ENCODE data around the gene EIF3J.
"Not testable (repeated sequence)": the region's sequence is repeated elsewhere in the genome, so short reads cannot be mapped to it uniquely, and the experiment has no call there.

Gene EIF3J

GRCh38 chr15:44542596-44542995 is 5.6 kb downstream of the EIF3J start:
- DNase-seq = no peak

- not testable (repeated sequence) for DNase-seq
Observed at GRCh38 chr15:44544745-44545144, 7.8 kb downstream of the EIF3J start.

GRCh38 chr15:44545913-44546802 is 9.2 kb downstream of the EIF3J start:
- no peak for DNase-seq

DNA sequence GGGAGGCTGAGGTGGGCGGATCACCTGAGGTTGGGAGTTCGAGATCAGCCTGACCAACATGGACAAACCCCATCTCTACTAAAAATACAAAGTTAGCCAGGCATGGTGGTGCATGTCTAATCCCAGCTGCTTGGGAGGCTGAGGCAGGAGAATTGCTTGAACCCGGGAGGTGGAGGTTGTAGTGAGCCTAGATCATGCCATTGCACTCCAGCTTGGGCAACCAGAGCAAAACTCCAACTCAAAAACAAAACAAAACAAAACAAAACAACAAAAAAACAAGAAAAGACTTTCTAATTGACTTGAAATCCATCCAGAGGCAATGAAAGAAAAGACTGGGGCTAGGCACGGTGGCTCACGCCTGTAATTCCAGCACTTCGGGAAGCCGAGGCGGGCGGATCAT is 12.2 kb downstream of the EIF3J start:
- not testable (repeated sequence) for DNase-seq

GRCh38 chr15:44550256-44550655 is 13.3 kb downstream of the EIF3J start:
- DNase-seq = peak in 1 of 2 experiments; percentile 11

- no peak for DNase-seq
Observed at GRCh38 chr15:44550734-44551133, 13.8 kb downstream of the EIF3J start.

DNA sequence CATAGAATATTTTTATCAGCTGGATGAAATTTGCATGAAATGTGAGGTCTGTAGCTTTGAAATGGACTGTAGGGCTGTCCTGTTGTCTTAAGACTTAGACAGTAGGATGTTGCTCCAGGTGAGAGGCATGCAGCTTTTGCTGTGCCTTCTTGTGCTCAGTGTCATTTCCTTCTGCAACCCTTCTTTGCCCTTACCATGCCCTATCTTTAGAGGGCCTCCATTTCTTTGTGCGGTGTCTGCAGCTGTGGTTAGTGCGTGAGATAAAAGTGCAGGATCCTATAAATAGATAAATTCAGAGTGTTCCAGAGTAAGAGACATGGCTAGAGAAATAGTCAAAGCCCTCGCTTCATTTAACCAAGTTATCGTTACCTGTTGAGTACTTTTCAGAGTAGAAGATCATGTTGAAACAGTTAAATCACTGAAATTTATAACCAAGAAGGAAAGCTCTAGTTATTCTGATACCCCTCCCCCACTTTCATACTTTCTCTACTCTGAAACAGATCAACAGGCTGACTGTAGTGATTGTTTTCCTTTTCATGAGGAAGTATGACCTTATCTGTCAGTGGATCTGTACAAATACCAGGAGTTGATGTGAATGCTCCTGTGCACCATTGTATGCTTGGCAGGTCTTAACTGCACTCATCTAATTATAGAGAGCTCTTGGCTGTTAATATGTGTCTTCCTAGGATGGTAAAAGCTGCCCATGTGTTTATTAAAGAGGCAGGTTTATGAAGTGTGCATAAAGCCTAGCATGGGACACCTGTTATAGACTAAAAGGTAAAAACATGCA is 18.2 kb downstream of the EIF3J start:
- DNase-seq = no peak

DNA sequence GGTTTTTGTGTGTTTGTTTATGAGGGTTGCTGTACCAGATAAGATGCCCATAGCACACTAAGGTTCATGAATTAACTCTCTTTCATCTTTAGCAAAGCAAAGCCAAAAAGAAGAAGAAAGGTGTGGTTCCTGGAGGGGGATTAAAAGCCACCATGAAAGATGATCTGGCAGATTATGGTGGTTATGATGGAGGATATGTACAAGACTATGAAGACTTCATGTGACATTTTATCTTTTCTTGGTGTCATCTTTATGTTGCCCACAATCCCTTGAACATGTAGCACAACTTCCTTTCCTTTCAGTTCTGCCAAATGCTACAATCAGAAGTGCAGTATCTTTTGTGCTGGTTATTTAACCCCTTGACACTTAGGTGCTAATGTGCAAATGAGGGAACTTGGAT is 24.0 kb downstream of the EIF3J start:
- not testable (repeated sequence) for DNase-seq

DNA sequence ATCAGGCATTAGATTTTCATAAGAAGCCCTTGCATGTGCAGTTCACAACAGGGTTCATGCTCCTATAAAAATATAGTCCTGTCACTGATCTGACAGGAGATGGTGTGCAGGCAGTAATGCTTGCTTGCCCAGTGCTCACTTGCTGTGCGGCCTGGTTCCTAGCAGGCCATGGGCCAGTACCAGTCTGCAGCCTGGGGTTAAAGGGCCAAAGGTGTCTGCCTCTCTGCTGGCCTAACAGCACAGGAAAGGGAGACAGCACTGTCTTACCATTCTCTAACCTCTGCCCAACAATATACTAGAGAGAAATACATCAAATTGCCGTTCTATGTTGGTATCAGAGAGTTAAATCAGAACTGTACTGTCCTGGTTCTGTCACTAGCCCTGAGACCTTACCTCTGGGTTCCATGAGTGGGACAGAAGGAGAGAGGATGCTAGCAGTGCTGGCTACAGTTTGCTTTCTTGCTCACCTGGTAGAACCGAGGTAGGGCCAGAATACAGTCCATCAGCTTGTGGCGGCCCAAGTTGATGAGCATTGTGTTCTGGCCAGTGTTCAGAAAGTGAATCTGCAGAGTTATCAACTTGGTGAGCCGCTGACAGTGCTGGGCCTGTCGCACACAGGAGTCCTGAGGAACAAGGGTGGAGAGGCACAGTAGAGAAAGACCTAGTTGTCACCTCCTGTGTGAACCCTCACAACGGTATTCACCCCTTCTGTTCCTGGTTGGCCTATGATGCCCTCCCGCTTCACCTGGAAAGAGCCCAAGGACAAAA is 28.6 kb downstream of the EIF3J start:
- DNase-seq = no peak

GRCh38 chr15:44566155-44566540 is 29.2 kb downstream of the EIF3J start:
- no peak for DNase-seq

DNA sequence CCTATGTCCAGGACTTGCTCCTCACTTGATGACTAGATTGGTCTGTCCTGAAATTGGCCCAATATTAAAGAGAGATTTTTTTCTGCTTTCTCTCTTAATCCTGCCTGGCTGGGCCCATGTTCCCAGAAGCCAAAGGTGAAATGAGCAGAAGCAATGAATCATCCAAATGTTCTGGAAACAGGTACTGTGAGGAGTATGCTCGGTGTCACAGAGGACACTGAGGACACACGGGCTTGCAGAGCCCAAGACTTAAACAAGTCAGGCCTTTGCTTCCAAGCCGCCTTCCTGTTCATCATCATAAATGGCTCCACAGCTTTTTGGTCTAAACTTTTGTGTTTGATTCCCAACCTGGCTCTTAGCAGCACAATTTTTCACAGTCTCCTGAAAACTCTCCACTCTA is 31.4 kb downstream of the EIF3J start:
- no peak for DNase-seq

GRCh38 chr15:44569316-44569715 is 32.4 kb downstream of the EIF3J start:
- DNase-seq = no peak

- no peak for DNase-seq
Observed at GRCh38 chr15:44570361-44570760, 33.4 kb downstream of the EIF3J start.

GRCh38 chr15:44573386-44573785 is 36.4 kb downstream of the EIF3J start:
- DNase-seq = no peak

- DNase-seq = no peak
Observed at GRCh38 chr15:44574734-44575133, 37.8 kb downstream of the EIF3J start.

DNA sequence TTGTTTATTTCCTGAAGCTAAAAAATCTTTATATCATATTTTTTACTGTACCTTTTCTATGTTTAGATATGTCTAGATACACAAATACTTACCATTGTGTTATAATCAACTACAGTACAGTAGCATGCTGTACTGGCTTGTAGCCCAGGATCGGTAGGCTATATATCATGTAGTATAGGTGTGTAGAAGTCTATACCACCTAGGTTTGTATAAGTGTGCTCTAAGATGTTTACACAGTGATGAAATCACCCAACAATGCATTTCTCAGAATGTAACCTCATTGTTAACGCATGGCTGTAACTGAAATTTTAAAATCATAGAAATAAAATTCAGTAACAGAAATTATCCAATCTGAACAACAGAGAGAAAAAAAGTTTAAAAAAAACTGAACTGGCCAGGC is 43.2 kb downstream of the EIF3J start:
- no peak for DNase-seq

GRCh38 chr15:44584162-44584749 is 47.3 kb downstream of the EIF3J start:
- peak; percentile 39 to 40 for DNase-seq

DNA sequence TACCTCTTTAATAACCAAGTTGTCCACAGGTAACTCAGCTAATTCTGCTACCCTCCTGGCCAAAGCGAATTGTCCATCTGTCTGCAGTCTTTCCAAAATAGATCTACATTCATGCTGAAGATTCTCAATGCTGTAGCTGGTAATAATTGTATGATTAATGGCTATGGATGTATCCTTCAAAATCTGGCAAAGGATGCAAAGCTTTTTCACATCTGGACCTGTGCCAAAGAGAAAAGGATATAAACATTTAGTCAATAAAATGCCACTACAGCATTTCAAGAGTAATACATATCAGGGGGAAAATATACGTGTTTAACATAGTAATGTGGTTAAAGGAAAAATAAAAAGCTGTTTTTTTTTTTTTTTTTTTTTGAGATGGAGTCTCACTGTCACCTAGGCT is 48.7 kb downstream of the EIF3J start:
- DNase-seq = no peak

GRCh38 chr15:44588541-44588940 is 51.6 kb downstream of the EIF3J start:
- DNase-seq = no peak

- DNase-seq = no peak
Observed at GRCh38 chr15:44591326-44591725, 54.4 kb downstream of the EIF3J start.

DNA sequence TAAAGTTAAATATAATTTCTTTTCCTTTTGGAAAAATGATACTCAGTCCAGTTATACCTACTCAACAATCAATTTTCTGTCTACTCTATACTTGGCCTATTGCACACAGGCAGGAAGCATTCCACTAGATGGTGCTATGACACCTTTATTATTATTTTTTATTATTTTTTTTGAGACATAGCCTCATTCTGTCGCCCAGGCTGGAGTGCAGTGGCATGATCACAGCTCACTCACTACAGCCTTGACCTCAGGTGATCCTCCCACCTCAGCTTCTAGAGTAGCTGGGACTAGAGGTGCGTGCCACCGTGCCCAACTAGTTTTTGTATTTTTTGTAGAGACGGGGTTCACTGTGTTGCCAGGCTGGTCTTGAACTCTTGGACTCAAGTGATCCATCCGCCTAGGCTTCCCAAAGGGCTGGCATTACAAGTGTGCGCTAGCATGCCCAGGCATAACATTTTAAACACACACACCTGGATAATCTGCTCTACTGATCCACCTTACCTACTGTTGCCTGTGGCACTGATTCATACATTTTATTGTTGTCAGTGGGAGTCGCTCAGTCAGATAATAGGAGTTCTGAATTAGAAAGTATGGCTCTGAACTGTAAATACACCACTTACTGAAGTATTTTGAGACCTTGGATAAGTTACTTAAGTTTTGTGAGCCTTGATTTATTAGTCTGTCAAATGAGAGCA is 56.2 kb downstream of the EIF3J start:
- DNase-seq = peak; percentile 31 to 43

DNA sequence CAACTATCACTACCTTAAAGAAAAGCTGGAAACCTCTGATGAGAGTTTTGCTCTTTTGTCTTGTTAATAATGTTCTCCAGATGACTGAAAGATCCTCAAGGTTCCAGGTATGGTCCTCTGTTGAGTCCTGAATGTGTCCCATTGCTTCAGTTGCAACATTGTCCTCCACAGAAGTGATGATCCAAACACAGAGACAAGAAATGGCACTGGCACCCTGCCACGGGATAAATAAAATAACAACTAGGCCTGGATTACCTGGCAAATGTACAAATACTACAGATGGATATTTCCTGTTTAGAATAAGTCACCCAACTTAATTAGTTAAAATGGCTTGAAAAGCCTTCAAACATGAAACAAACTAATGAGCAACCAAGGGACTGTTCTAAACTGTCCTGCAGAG is 58.3 kb downstream of the EIF3J start:
- no peak for DNase-seq

Data from AML-193 (cell line).